Measurements from ENCODE around the gene CLTCL1. TPM values are rescaled to one million over a fixed set of nuclear protein-coding genes. Genes with fewer than 3 reads are reported as not detected.
"Not testable (repeated sequence)": the region's sequence is repeated elsewhere in the genome, so short reads cannot be mapped to it uniquely, and the experiment has no call there.

The CLTCL1 gene
- total RNA-seq, 1 donor from 2014 or later: 3.4 TPM

- DNase-seq (ENCODE audit: low spot score): no peak
Measured at GRCh38 chr22:19176175-19176643, 115.3 kb downstream of the CLTCL1 start.

DNA sequence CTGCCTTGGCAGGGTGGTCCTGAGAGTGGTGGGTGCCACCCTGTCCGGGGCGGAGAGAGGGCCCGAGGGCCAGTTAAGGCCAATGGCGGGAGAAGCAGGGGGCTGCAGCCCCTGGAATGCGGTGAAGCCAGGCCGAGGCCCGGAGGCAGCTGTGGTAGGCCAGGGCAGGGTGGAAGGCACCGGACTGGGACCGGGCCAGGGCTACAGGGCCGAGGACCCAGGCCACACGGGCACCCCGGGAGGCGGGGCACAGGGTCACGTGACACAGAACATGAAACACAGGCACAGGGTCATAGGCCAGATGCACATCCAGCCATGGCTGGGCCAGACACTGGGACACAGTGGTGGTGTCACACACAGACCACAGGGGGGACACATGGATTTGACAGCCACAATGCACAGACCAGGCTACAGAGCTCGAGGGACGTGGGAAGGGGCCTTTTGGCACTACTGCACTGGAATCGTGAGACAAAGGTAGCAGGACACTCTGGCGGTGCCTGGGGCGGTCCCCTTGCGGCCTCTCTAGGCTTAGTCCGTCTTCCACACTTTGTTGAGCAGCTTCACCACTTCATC is 115.8 kb downstream of the CLTCL1 start:
- no peak for DNase-seq (ENCODE audit: low spot score)

- DNase-seq (ENCODE audit: low spot score): no peak
Measured at GRCh38 chr22:19175026-19175601, 116.4 kb downstream of the CLTCL1 start.

DNA sequence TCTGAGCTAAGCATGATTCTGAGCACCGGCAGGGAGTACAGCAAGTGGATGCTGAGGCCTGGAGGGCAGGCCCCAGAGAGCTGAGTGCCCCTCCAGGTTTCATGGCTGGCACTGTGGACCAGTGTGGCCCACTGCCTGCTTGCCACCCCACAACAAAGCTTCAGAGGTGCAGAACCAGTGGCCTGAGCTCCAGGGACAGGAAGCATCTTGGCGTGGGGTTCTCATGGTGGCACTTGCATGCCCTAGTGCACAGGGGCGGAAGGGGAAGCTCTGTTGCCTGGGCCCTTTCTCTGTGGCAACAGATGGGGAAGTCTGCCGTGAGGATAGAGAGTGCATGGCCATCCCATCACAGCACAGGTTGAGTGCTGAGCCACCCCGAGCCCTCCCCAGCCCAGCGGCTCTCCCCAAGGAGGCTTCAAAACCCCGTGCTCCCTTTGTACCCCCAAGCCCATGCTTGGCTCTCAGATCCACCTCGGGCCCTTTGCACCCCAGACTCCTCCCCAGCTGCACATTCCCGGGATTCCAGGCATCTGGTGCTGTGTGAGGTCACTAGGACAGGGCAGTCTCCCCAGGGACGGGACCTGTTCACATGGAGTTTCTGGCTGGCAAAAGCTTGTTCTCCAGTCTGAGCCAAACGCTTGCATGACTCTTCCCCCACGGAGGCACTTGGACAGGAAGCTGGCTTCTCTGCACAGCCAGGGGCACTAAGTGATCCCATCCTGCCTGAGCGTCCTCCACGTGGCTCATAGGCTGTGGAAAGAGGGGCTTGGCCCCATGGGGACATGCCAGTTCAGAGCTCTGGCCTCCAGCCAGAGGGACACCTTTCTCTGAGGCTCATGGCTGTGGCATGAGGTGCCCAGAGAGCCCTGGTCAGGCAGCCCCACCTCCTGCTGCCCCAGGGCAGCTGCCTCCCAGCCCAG is 117.2 kb downstream of the CLTCL1 start:
- DNase-seq (ENCODE audit: low spot score): no peak

DNA sequence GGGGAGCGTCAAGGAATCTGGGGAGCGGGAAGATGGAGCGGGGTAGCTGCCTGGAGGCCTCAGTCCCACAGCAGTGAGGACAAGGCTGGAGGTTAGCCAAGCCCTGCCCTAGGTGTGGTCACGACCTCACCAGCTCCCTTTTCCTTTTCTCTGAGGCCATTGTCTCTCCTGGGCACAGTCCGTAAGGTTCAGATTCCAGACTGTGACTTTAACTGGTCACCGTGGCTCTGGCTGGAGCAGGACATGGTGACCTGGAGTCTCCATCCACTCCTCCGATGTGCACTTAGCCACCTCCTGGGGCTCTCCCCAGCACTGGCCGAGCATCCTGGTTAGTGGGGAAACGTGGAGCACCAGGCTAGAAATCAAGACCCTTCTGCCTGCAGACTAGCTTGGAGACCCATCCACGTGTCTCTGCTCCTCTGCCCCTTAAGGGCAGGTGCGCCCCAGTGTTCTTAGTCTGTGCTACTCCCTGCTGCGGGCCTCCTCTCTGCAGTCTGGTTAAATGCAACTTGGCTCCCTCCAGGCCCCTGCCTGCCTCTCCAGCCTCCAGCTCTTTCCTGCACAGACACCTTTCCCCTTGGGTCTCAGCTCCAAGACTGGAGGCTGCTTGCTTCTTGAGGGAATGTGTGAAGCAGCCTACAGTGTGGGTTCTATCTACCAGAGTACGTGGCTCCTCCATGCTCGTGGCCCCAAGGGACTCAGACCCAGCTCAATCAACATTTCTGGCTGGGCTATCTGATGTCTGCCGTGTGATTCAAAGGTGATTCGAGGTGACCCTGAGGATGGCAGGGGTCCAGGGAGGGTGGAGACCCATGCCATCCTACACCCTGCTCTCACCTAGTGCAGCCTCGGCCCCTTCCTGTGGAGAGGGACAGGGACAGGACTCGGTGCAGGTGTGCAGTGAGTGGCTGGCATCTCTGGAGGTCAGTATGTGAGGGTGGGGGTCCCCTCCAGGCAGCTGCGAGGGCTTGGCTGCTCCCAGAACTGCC is 118.2 kb downstream of the CLTCL1 start:
- no peak for DNase-seq (ENCODE audit: low spot score)

- no peak for DNase-seq (ENCODE audit: low spot score)
Measured at GRCh38 chr22:19172213-19173046, 119.1 kb downstream of the CLTCL1 start.

GRCh38 chr22:19169947-19170318 is 121.6 kb downstream of the CLTCL1 start:
- no peak for DNase-seq (ENCODE audit: low spot score)

DNA sequence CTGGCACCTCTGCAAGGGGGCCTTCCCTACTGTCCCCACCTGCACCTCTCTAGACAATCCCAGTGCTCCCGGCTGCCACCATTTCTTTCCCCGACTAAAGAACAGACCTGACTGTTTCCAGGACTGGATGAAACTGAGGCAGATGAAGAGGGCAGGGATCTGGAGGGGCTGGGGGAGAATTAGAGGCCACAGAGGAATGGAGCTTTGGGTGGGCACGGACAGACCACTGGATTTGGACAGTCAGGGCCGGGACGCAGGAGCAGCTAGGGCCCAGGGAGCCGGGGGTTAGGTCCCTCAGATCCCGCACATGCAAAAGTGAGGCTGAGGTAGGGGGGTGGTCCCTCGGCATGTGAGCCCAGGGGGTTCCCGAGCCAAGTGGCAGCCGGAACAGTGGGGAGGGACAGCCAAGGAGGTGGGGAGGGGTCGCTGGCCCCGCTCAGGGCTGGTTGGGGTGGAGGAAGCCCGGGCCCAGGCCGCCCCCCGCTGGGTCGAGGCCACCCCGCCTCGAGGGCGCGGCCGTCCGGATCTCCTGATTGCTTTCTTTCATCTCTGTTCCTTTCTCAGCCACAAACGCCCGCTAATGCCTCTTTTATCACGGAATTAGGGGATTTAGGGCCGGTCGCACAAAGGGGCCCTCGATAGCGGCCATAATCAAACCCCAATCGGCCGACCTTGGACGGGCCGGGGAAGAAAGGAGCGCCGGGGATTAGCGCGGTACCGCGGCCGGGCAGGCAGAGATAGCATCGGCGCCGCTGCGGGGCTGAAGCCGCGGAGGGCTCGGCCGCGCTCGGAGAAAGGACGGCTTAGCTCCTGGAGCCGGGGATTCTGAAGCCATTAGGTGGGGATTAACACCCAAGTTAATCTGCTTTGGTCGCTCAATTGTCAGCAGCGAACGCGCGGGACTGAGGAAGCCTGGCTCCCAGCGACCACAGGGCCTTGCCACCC is 122.2 kb downstream of the CLTCL1 start:
- DNase-seq (ENCODE audit: low spot score): no peak

DNA sequence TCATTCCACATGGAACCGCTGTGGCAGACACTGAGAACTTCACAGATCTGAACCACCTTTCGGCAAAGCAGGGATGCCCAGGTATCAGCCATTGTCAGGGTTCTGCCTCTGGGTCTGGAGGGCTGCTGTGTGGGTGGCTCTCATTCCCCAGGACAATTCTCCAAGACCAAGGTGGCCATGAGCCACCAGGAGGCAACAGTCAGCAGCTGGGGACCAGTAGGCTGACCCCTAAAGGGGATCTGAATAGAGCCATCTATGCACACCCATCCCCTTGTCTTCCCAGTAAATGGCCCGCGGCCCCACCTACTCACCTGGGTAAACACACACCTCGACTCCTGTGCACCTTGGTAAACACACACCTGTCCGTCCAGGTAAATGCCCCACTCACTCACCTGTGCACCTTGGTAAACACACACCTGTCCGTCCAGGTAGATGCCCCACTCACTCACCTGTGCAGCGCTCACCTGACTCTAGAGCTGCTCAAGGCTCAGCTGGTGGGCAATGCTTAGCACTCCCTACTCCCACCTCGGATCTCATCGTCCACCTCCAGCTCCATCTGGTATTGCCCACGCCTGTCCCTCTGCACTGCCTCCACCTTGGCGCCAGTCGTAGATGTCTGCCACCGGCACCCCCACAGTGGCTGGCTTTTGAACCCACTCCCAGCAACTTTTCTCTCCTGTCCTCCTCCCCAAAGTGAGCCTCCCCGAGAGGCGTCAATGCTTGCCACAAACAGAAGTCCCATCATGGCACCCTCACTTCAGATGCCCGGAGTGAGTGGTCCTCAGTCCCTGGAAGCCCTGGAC is 123.2 kb downstream of the CLTCL1 start:
- no peak for DNase-seq (ENCODE audit: low spot score)

- DNase-seq (ENCODE audit: low spot score): no peak
Measured at GRCh38 chr22:19167106-19167869, 124.2 kb downstream of the CLTCL1 start.

GRCh38 chr22:19166421-19166820 is 125.1 kb downstream of the CLTCL1 start:
- no peak for DNase-seq (ENCODE audit: low spot score)

DNA sequence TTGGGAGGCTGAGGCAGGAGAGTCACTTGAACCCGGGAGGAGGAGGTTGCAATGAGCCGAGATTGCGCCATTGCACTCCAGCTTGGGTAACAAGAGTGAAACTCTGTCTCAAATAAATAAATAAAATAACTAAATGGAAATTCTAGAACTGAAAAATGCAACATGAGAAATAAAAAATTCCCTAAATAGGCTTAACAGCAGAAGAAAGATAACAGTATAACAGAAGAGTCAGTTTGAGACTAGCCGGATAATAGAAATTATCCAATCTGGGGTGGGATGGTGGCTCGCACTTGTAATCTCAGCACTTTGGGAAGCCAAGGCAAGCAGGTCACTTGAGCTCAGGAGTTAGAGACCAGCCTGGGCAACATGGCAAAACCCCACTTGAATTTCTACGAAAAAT is 127.1 kb downstream of the CLTCL1 start:
- DNase-seq (ENCODE audit: low spot score): no peak

GRCh38 chr22:19158649-19159048 is 132.9 kb downstream of the CLTCL1 start:
- not testable (repeated sequence) for DNase-seq (ENCODE audit: low spot score)

DNA sequence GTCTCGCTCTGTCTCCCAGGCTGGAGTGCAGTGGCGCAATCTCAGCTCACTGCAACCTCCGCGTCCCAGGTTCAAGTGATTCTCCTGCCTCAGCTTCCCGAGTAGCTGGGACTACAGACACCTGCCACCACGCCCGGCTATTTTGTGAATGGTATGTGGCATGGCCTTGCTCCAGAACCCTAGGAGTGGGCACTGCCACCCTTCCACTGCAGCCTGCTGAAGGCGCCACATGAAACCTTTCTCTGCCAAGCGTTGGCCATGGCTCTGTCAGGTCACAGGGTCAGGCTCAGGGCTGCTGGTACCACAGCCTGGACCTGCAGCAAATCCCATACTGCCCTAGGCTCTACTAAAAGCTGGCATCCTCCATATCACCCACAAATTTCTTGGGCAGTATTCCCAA is 135.4 kb downstream of the CLTCL1 start:
- not testable (repeated sequence) for DNase-seq (ENCODE audit: low spot score)

- no peak for DNase-seq (ENCODE audit: low spot score)
Measured at GRCh38 chr22:19152942-19153883, 138.3 kb downstream of the CLTCL1 start.

DNA sequence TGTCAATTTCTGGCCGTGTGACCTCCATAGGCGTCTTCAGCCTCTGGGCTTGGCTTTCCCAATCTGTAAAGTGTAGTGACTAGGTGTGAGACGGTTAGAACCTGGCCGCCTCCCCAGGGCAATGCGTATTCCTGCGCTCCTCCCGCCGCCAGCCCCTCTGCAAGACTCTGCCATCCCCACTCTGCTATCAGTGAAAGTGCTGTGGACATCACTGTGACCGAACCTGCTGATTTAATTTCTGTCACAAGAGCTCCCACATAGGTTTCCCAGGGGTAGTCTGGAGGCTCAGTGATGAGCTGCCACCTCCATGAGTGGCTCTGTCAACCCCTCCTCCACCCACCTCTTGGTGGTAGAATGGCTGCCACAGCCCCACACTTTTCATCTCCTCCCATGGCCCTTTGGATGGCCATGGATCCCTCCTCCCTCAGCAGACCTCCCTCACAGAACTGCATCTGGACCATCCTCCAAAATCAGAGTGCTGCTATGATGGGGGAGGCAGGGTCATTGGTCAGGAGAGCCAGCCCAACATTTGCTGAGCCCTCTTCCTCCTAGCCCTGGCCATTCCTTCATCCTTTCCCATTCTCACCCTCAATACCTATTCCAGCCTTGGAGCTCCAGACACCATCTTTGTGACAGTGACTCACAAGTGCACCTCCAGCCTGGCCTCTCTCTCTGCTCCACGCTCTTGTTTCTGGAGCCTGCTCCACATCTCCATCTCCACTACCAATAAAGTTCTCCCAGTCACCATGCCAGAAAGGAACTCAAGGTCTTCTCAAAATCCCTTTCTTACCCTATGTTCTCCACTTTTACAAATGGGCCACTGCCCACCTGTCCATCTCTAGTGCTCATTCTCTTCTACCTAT is 140.0 kb downstream of the CLTCL1 start:
- no peak for DNase-seq (ENCODE audit: low spot score)
